ENCODE data around the gene CCT8L2. TPM values are rescaled to one million over a fixed set of nuclear protein-coding genes. Genes with fewer than 3 reads are reported as not detected.
"Not testable (repeated sequence)": the region's sequence is repeated elsewhere in the genome, so short reads cannot be mapped to it uniquely, and the experiment has no call there.

Gene CCT8L2
- polyA plus RNA-seq, 2 of the 4 experiments (the other 2 are of a cell fraction): not detected

DNA sequence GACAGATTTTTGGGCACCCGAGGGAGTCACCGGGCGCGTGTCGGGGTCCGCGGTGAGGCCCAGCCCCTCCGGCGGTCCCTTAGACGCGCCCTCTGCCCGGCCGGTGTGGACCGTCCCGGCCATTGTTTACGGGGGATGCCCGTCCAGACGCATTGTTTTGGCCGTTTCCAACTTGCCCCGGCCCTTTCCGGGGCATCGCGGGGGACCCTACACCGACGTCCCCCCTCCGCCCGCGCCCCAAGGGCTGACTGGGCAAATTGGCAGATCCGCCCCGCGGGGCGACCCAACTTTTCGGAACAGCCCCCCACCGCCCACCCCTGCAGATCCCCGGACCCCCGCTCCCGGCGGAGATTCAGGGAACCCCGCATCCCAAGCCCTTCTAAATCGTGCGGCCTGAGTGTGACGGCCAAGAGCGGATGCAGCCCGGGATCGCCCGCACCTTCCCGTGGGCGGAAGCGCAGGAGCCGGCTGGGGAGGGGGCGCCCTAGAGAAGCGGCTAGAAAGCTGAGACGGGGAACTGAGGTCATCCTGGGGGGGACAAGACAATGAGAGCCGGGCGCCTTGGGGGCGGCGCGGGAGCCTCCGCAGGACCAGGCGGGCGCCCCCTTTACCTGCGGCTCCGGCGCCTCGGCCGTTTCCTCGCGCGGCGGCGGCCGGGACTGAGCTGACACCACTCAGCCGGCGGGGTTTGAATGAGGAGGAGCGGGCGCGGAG lies 17.1 kb upstream of the CCT8L2 start:
- FAIRE-seq: no peak
- H3K4me3 ChIP-seq: no peak overlapping the region

GRCh38 chr22:16608931-16609330 lies 16.3 kb upstream of the CCT8L2 start:
- no peak overlapping the region for H3K4me3 ChIP-seq

More for the DNA sequence above, 17.1 kb upstream of the CCT8L2 start:
- POLR2A ChIA-PET: no interaction called here
- no peak for ATAC-seq
- Histone ChIP-seq H3K9me3 (no peaks in the 10 kb centered on the region), H3K4me2 (no peak overlapping the region), H3K27ac (no peak overlapping the region), H3K4me1 (no peaks in the 10 kb centered on the region)
- 11% methylated on average over 23 of the region's 77 CpGs for WGBS (ENCODE audit: missing lambda C conversion rate)
- CTCF ChIA-PET: no interaction called here
- no peak for DNase-seq (ENCODE audit: low read depth in 1 of 2, low spot score in 1 of 2)
- TF ChIP-seq NPAS2 (CRISPR knock-in tag; IDR thresholded peaks at IDR 0.05; ENCODE audit: borderline replicate concordance): no peak
- no peak for TF ChIP-seq RARB (CRISPR knock-in tag; IDR thresholded peaks at IDR 0.05)
- TF ChIP-seq ESRRA (IDR thresholded peaks at IDR 0.05; ENCODE audit: borderline replicate concordance, low read length): no peak
- TF ChIP-seq TFCP2L1 (CRISPR knock-in tag; IDR thresholded peaks at IDR 0.05): no peak
- TF ChIP-seq GATA3 (IDR thresholded peaks at IDR 0.05; ENCODE audit: borderline replicate concordance): no peak
- TF ChIP-seq EP300 (IDR thresholded peaks at IDR 0.05): no peak
- TF ChIP-seq, protein P1, sequence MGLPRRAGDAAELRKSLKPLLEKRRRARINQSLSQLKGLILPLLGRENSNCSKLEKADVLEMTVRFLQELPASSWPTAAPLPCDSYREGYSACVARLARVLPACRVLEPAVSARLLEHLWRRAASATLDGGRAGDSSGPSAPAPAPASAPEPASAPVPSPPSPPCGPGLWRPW (IDR thresholded peaks at IDR 0.05): no peak
- TF ChIP-seq SMC3 (IDR thresholded peaks at IDR 0.05): no peak
- TF ChIP-seq E2F6 (IDR thresholded peaks at IDR 0.05; ENCODE audit: borderline replicate concordance, low read depth): no peak
- TF ChIP-seq RFX5 (IDR thresholded peaks at IDR 0.05): no peak
- no peak for TF ChIP-seq POLR2A (IDR thresholded peaks at IDR 0.05; ENCODE audit: low read length)
- TF ChIP-seq REST (IDR thresholded peaks at IDR 0.05): no peak

DNA sequence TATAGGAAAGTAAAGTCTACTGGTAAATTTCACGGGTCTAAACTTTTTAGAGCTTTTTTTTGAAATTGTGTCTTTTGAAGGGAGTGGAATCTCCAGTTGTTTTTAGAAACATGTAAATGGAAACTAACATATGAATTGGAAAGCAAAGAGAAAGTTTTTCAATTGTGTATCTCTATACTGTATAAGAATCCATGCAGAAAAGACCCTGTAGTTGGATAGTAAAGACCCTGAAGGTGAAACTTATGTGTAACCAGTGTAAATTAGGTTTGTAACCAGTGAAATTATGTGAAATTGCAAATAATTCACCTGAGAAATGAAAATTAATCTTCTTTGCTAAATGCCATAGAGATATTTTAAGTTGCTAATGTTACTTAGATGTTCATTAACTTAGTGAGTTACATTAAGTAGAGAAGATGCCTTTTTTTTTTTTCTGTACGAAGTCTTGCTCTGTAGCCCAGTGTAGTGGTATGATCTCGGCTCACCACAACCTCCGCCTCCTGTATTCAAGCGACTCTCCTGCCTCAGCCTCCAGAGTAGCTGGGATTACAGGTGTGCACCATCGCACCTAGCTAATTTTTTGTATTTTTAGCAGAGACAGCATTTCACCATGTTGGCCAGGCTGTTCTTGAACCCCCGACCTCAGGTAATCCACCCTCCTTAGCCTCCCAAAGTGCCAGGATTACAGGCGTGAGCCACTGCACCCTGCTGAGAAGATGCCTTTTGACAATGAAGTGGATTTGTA lies 11.8 kb upstream of the CCT8L2 start:
- H3K27ac ChIP-seq; POLR2A ChIA-PET; H3K9me3 ChIP-seq; FAIRE-seq; ATAC-seq; DNase-seq (ENCODE audit: low read depth in 1 of 2, low spot score in 1 of 2); H3K4me3 ChIP-seq; H3K4me2 ChIP-seq; H3K4me1 ChIP-seq; CTCF ChIA-PET: not testable (repeated sequence)
- 19% methylated on average over 7 of the region's 8 CpGs for WGBS (ENCODE audit: missing lambda C conversion rate)

More at GRCh38 chr22:16608931-16609330, 16.3 kb upstream of the CCT8L2 start:
- CTCF ChIA-PET: no interaction called here
- DNase-seq (ENCODE audit: low read depth in 1 of 2, low spot score in 1 of 2) (no peak), FAIRE-seq (no peak), ATAC-seq (no peak)
- TF ChIP-seq PBX3 (IDR thresholded peaks at IDR 0.05) (no peak), HDAC2 (IDR thresholded peaks at IDR 0.05) (no peak), MYC (IDR thresholded peaks at IDR 0.05; ENCODE audit: borderline replicate concordance, low read length) (no peak), PHF8 (IDR thresholded peaks at IDR 0.05; ENCODE audit: borderline replicate concordance, low read depth) (no peak), NPAS2 (CRISPR knock-in tag; IDR thresholded peaks at IDR 0.05; ENCODE audit: borderline replicate concordance) (no peak), POLR2A (IDR thresholded peaks at IDR 0.05; ENCODE audit: low read length) (no peak), RCOR1 (IDR thresholded peaks at IDR 0.05; ENCODE audit: low read depth, low read length) (no peak), ZSCAN20 (CRISPR knock-in tag; IDR thresholded peaks at IDR 0.05) (no peak), MAZ (IDR thresholded peaks at IDR 0.05; ENCODE audit: borderline replicate concordance, low read depth, low read length) (no peak), ESRRA (IDR thresholded peaks at IDR 0.05; ENCODE audit: borderline replicate concordance, low read length) (no peak), HOXB13 (CRISPR knock-in tag; IDR thresholded peaks at IDR 0.05; ENCODE audit: low read depth) (no peak), CHD2 (IDR thresholded peaks at IDR 0.05; ENCODE audit: low read length, partially characterized antibody) (no peak), POLR2AphosphoS2 (conservative IDR thresholded peaks at IDR 0.05; ENCODE audit: low read length) (no peak), CBX2 (IDR thresholded peaks at IDR 0.05; ENCODE audit: borderline replicate concordance, low read depth) (no peak), EP300 (IDR thresholded peaks at IDR 0.05) (no peak), HOXA7 (CRISPR knock-in tag; IDR thresholded peaks at IDR 0.05) (no peak)
- TF ChIP-seq, protein P1 (IDR thresholded peaks at IDR 0.05): no peak
- TF ChIP-seq, protein P2, sequence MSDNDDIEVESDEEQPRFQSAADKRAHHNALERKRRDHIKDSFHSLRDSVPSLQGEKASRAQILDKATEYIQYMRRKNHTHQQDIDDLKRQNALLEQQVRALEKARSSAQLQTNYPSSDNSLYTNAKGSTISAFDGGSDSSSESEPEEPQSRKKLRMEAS (IDR thresholded peaks at IDR 0.05): no peak
- TF ChIP-seq, protein P3, sequence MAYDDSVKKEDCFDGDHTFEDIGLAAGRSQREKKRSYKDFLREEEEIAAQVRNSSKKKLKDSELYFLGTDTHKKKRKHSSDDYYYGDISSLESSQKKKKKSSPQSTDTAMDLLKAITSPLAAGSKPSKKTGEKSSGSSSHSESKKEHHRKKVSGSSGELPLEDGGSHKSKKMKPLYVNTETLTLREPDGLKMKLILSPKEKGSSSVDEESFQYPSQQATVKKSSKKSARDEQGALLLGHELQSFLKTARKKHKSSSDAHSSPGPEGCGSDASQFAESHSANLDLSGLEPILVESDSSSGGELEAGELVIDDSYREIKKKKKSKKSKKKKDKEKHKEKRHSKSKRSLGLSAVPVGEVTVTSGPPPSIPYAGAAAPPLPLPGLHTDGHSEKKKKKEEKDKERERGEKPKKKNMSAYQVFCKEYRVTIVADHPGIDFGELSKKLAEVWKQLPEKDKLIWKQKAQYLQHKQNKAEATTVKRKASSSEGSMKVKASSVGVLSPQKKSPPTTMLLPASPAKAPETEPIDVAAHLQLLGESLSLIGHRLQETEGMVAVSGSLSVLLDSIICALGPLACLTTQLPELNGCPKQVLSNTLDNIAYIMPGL (CRISPR knock-in tag; IDR thresholded peaks at IDR 0.05; ENCODE audit: borderline replicate concordance): no peak
- Histone ChIP-seq H3K27ac (no peak overlapping the region), H3K9me3 (no peaks in the 10 kb centered on the region), H3K4me2 (no peak overlapping the region), H3K4me1 (no peaks in the 10 kb centered on the region)
- 4% methylated on average over 10 of the region's 22 CpGs for WGBS (ENCODE audit: missing lambda C conversion rate)
- POLR2A ChIA-PET: no interaction called here
